UCSD-AML1 (cell line): ENCODE data around the gene CDH2.

Experiments
- DNase-seq: peaks from one replicate; lab custom pipeline; 2025; ENCODE audit not compliant: unreplicated experiment; lab: John Stamatoyannopoulos, UW

The CDH2 gene

GRCh38 chr18:28171837-28172236 lies 5.1 kb downstream of the CDH2 start:
- no peak for DNase-seq

- no peak for DNase-seq
Observed at GRCh38 chr18:28168725-28169124, 8.2 kb downstream of the CDH2 start.

- DNase-seq, result no peak
Observed at GRCh38 chr18:28167835-28168349, 9.0 kb downstream of the CDH2 start.

GRCh38 chr18:28164771-28165483 lies 12.0 kb downstream of the CDH2 start:
- no peak for DNase-seq

- DNase-seq, result no peak
Observed at GRCh38 chr18:28163201-28163775, 13.6 kb downstream of the CDH2 start.

GRCh38 chr18:28161608-28162599 lies 15.0 kb downstream of the CDH2 start:
- no peak for DNase-seq

GRCh38 chr18:28159055-28159454 lies 17.9 kb downstream of the CDH2 start:
- DNase-seq, result no peak

GRCh38 chr18:28158083-28158581 lies 18.8 kb downstream of the CDH2 start:
- DNase-seq, result no peak

GRCh38 chr18:28153485-28154065 lies 23.4 kb downstream of the CDH2 start:
- no peak for DNase-seq

GRCh38 chr18:28152754-28153153 lies 24.2 kb downstream of the CDH2 start:
- no peak for DNase-seq

- DNase-seq, result no peak
Observed at GRCh38 chr18:28152354-28152753, 24.6 kb downstream of the CDH2 start.

GRCh38 chr18:28151434-28151833 lies 25.5 kb downstream of the CDH2 start:
- no peak for DNase-seq

GRCh38 chr18:28150925-28151324 lies 26.0 kb downstream of the CDH2 start:
- DNase-seq, result no peak

GRCh38 chr18:28149810-28150420 lies 27.0 kb downstream of the CDH2 start:
- DNase-seq, result no peak

- DNase-seq, result no peak
Observed at GRCh38 chr18:28147674-28148171, 29.2 kb downstream of the CDH2 start.

GRCh38 chr18:28143725-28144124 lies 33.2 kb downstream of the CDH2 start:
- no peak for DNase-seq

- no peak for DNase-seq
Observed at GRCh38 chr18:28138816-28139215, 38.1 kb downstream of the CDH2 start.

GRCh38 chr18:28136071-28136470 lies 40.9 kb downstream of the CDH2 start:
- no peak for DNase-seq

- no peak for DNase-seq
Observed at GRCh38 chr18:28134774-28135173, 42.2 kb downstream of the CDH2 start.

GRCh38 chr18:28132084-28132483 lies 44.8 kb downstream of the CDH2 start:
- DNase-seq, result no peak
